H1 (cell line): ENCODE measurements around the gene NOP16. TPM values are rescaled to one million over a fixed set of nuclear protein-coding genes. Genes with fewer than 3 reads are reported as not detected.

Source experiments
- CTCF ChIA-PET: fragments of 300-600 bp; sonication (Branson Sonifier 250); formaldehyde crosslinking; loops from one replicate; lab custom pipeline; 2021; ENCODE audit not compliant: partially characterized antibody; lab: Charles Lee
- POLR2A ChIA-PET: fragments of 300-600 bp; sonication (Branson Sonifier 250); formaldehyde crosslinking; loops from one replicate; lab custom pipeline; 2021; ENCODE audit warnings: inconsistent platforms; ENCODE audit not compliant: partially characterized antibody; lab: Charles Lee
- DNase-seq, 2 experiments: peaks; one replicate each; pipeline versions ENCODE4 v3.0.0 to v3.0.0-alpha.2; 2010 to 2022; ENCODE audit warnings: low spot score in 2 of 2, low read depth in 1 of 2, mixed read lengths in 1 of 2
- FAIRE-seq: peaks from 2 replicates; lab custom pipeline; 2011; peaks lifted over from hg19 to GRCh38; lab: Jason Lieb, UNC
- H2AFZ ChIP-seq: 2 replicates; pipeline ENCODE4 v1.8.1; 2012; ENCODE audit warnings: low read length, inconsistent platforms
- H2AK5ac ChIP-seq: 2 replicates; pipeline ENCODE4 v1.6.1; 2013; ENCODE audit warnings: low read depth, low read length
- H2BK120ac ChIP-seq: replicated peaks from 2 replicates; pipeline ENCODE3; 2013; ENCODE audit warnings: low read depth, low read length, inconsistent platforms
- H2BK12ac ChIP-seq: 2 replicates; pipeline ENCODE4 v1.6.1; 2013; ENCODE audit warnings: low read depth, low read length
- H2BK15ac ChIP-seq: 2 replicates; pipeline ENCODE4 v1.6.1; 2013; ENCODE audit warnings: low read length
- H2BK20ac ChIP-seq: 2 replicates; pipeline ENCODE4 v1.6.1; 2013; ENCODE audit warnings: low read length
- H2BK5ac ChIP-seq: 2 replicates; pipeline ENCODE4 v1.6.1; 2013; ENCODE audit warnings: low read depth, low read length
- H3K14ac ChIP-seq: 2 replicates; pipeline ENCODE4 v1.6.1; 2013; ENCODE audit warnings: inconsistent platforms; ENCODE audit not compliant: insufficient read length
- H3K18ac ChIP-seq: 2 replicates; pipeline ENCODE4 v1.6.1; 2013; ENCODE audit warnings: low read length; ENCODE audit errors: extremely low read depth
- H3K23ac ChIP-seq: 2 replicates; pipeline ENCODE4 v1.6.1; 2013; ENCODE audit warnings: inconsistent platforms; ENCODE audit not compliant: insufficient read length
- H3K23me2 ChIP-seq: 2 replicates; pipeline ENCODE4 v1.6.1; 2013; ENCODE audit warnings: low read depth, low read length
- H3K27ac ChIP-seq: 2 replicates; pipeline ENCODE4 v1.6.1; 2011; ENCODE audit warnings: low read depth, low read length, inconsistent platforms
- H3K27me3 ChIP-seq, 4 experiments: replicated peaks in 1 of 4; 1 replicate in 1 of 4; 2 replicates in 3 of 4; pipeline versions ENCODE4 v1.6.1 to v1.8.1; 2011 to 2013; ENCODE audit warnings: low read length in 3 of 4, mild to moderate bottlenecking in 3 of 4, inconsistent platforms in 2 of 4, mixed read lengths in 2 of 4, moderate library complexity in 1 of 4; ENCODE audit not compliant: control insufficient read depth in 3 of 4, insufficient read depth in 3 of 4; ENCODE audit errors: extremely low read depth in 1 of 4
- H3K36me3 ChIP-seq, 4 experiments: 2 replicates each; pipeline versions ENCODE4 v1.6.1 to v1.8.1; 2011 to 2013; ENCODE audit warnings: mild to moderate bottlenecking in 4 of 4, low read length in 3 of 4, moderate library complexity in 2 of 4, control low read depth in 1 of 4, inconsistent platforms in 1 of 4; ENCODE audit not compliant: insufficient read depth in 4 of 4, control insufficient read depth in 2 of 4
- H3K4ac ChIP-seq: replicated peaks from 2 replicates; pipeline ENCODE3; 2013; ENCODE audit warnings: low read length, low read depth, mixed read lengths, inconsistent platforms; ENCODE audit not compliant: insufficient read length
- H3K4me1 ChIP-seq, 4 experiments: replicated peaks in 1 of 4; 1 replicate in 1 of 4; 2 replicates in 3 of 4; pipeline versions ENCODE4 v1.6.1 to v1.8.1; 2011 to 2013; ENCODE audit warnings: low read length in 3 of 4, inconsistent platforms in 2 of 4, mixed read lengths in 1 of 4; ENCODE audit not compliant: insufficient read depth in 4 of 4, control insufficient read depth in 3 of 4
- H3K4me2 ChIP-seq, 2 experiments: 2 replicates each; pipeline versions ENCODE4 v1.6.1 to v1.8.1; 2011 to 2013; ENCODE audit warnings: low read depth in 2 of 2, low read length in 2 of 2, control low read depth in 1 of 2, inconsistent platforms in 1 of 2, mild to moderate bottlenecking in 1 of 2; ENCODE audit not compliant: insufficient read depth in 1 of 2
- H3K4me3 ChIP-seq, 4 experiments: fragments of 200-600, 300-600 bp in 1 of 4; sonication (generic), shearing (Covaris generic), sonication (Bioruptor Twin) in 1 of 4; 2 replicates each; pipeline versions ENCODE4 v1.5.1 to v1.8.1; 2011 to 2016; ENCODE audit warnings: low read length in 4 of 4, low read depth in 3 of 4, control low read depth in 2 of 4, inconsistent platforms in 2 of 4, mild to moderate bottlenecking in 2 of 4, mixed read lengths in 1 of 4, moderate library complexity in 1 of 4; ENCODE audit not compliant: insufficient read depth in 2 of 4; ENCODE audit errors: extremely low read depth in 1 of 4
- H3K56ac ChIP-seq: replicated peaks from 2 replicates; pipeline ENCODE3; 2013; ENCODE audit warnings: low read depth, mild to moderate bottlenecking, mixed read lengths, low read length, inconsistent platforms; ENCODE audit not compliant: insufficient read length
- H3K79me1 ChIP-seq: 2 replicates; pipeline ENCODE4 v1.6.1; 2013; ENCODE audit warnings: low read depth, low read length, control low read depth
- H3K79me2 ChIP-seq, 2 experiments: 2 replicates each; pipeline versions ENCODE4 v1.6.1 to v1.8.1; 2012 to 2013; ENCODE audit warnings: low read length in 2 of 2, mild to moderate bottlenecking in 2 of 2, inconsistent platforms in 1 of 2; ENCODE audit not compliant: insufficient read depth in 2 of 2, control insufficient read depth in 1 of 2
- H3K9ac ChIP-seq, 4 experiments: replicated peaks in 1 of 4; 1 replicate in 1 of 4; 2 replicates in 3 of 4; pipeline versions ENCODE4 v1.6.1 to v1.8.1; 2011 to 2013; ENCODE audit warnings: low read depth in 3 of 4, low read length in 3 of 4, control low read depth in 2 of 4, mild to moderate bottlenecking in 2 of 4, moderate library complexity in 2 of 4, inconsistent platforms in 1 of 4; ENCODE audit errors: extremely low read depth in 1 of 4
- H3K9me3 ChIP-seq, 2 experiments: 2 replicates each; pipeline versions ENCODE4 v1.6.1 to v1.8.1; 2012 to 2013; ENCODE audit warnings: mild to moderate bottlenecking in 2 of 2, moderate library complexity in 2 of 2, control low read depth in 1 of 2, inconsistent platforms in 1 of 2, low read depth in 1 of 2, low read length in 1 of 2, mixed read lengths in 1 of 2; ENCODE audit not compliant: insufficient read depth in 2 of 2
- H4K20me1 ChIP-seq, 2 experiments: replicated peaks in 1 of 2; 2 replicates each; pipeline versions ENCODE3 to v1.8.1; 2011 to 2013; ENCODE audit warnings: inconsistent platforms in 2 of 2, low read length in 2 of 2, mild to moderate bottlenecking in 1 of 2; ENCODE audit not compliant: insufficient read depth in 2 of 2, control insufficient read depth in 1 of 2
- H4K5ac ChIP-seq: 2 replicates; pipeline ENCODE4 v1.6.1; 2013; ENCODE audit warnings: low read length, low read depth, mixed read lengths, inconsistent platforms; ENCODE audit not compliant: insufficient read length
- H4K8ac ChIP-seq: 2 replicates; pipeline ENCODE4 v1.8.0; 2013; ENCODE audit warnings: mild to moderate bottlenecking, moderate library complexity, low read length, inconsistent platforms; ENCODE audit not compliant: insufficient read depth; ENCODE audit errors: extremely low read depth
- H4K91ac ChIP-seq: replicated peaks from 2 replicates; pipeline ENCODE3; 2013; ENCODE audit warnings: low read length, mixed read lengths, inconsistent platforms; ENCODE audit not compliant: insufficient read length
- CBX8 ChIP-seq: fragments of 300-800, 300-1000 bp; sonication (generic); IDR thresholded peaks from 2 replicates; pipeline ENCODE4 v1.7.1; 2016; ENCODE audit warnings: low read depth, low read length, borderline replicate concordance
- CEBPB ChIP-seq: IDR thresholded peaks from 2 replicates; pipeline ENCODE4 v1.6.1; 2012; ENCODE audit warnings: low read depth, low read length
- CREB1 ChIP-seq: IDR thresholded peaks from 2 replicates; pipeline ENCODE4 v1.6.1; 2012; ENCODE audit warnings: inconsistent platforms
- EGR1 ChIP-seq: IDR thresholded peaks from 2 replicates; pipeline ENCODE4 v1.6.1; 2011; ENCODE audit warnings: low read depth, low read length, borderline replicate concordance
- JUND ChIP-seq: IDR thresholded peaks from 2 replicates; pipeline ENCODE4 v1.6.1; 2011; ENCODE audit warnings: mild to moderate bottlenecking, improper control_type of control experiment, low read length
- MAFK ChIP-seq: IDR thresholded peaks from 2 replicates; pipeline ENCODE4 v1.6.1; 2012; ENCODE audit warnings: low read depth, mild to moderate bottlenecking, improper control_type of control experiment, low read length
- NRF1 ChIP-seq: IDR thresholded peaks from 2 replicates; pipeline ENCODE4 v1.6.1; 2011; ENCODE audit warnings: mild to moderate bottlenecking, low read depth, low read length, improper control_type of control experiment
- PHF8 ChIP-seq: fragments of 200-600 bp; sonication (generic); conservative IDR thresholded peaks from 2 replicates; pipeline ENCODE4 v1.7.1; 2012; ENCODE audit warnings: low read depth, mild to moderate bottlenecking, inconsistent platforms, low read length, moderate library complexity
- SRF ChIP-seq: IDR thresholded peaks from 2 replicates; pipeline ENCODE4 v1.6.1; 2011; ENCODE audit warnings: mild to moderate bottlenecking, low read depth, low read length, moderate library complexity
- TAF7 ChIP-seq: optimal IDR thresholded peaks from 2 replicates; pipeline ENCODE3; 2011; ENCODE audit warnings: low read depth, mild to moderate bottlenecking, inconsistent platforms, low read length, moderate library complexity, borderline replicate concordance
- TCF12 ChIP-seq: IDR thresholded peaks from 2 replicates; pipeline ENCODE4 v1.6.1; 2011; ENCODE audit warnings: low read depth, mild to moderate bottlenecking, low read length
- USF2 ChIP-seq: IDR thresholded peaks from 2 replicates; pipeline ENCODE4 v1.6.1; 2011; ENCODE audit warnings: low read length, improper control_type of control experiment
- WGBS, 2 experiments: shearing (Covaris generic) in 1 of 2; methylation state at CpG; one replicate each; pipeline versions ENCODE4 v1.1.6 to v1.1.7; 2013 to 2015; ENCODE audit warnings: low lambda C conversion rate in 2 of 2, mixed read lengths in 2 of 2, inconsistent platforms in 1 of 2, low coverage in 1 of 2, missing lambda C conversion rate in 1 of 2; ENCODE audit not compliant: insufficient replicate concordance in 2 of 2, insufficient coverage in 1 of 2, insufficient read length in 1 of 2; ENCODE audit errors: extremely low coverage in 1 of 2, missing lambda C conversion rate in 1 of 2; 5-methylcytosine and 5-hydroxymethylcytosine counted together
- polyA plus RNA-seq, 7 experiments: library from polyadenylated mRNA; depleted of rRNA in 3 of 7; stranded (reverse) in 5 of 7; unstranded in 2 of 7; fragments of >200 nt in 5 of 7; fragments of 200-250 nt in 2 of 7; gene quantifications; 1 replicate in 5 of 7; 2 replicates in 1 of 7; 4 replicates in 1 of 7; pipeline versions ENCODE4 v1.2.1 to v1.2.3, GENCODE V29; 2011 to 2013; ENCODE audit warnings: missing spikeins in 2 of 7, mixed read lengths in 2 of 7
- total RNA-seq: library from RNA; stranded (reverse); fragmentation: NEBNext Ultra II Directional; extraction: Animal tissue kit (Norgen Biotek cat#: 25700); gene quantifications from 2 replicates; pipeline ENCODE4 v1.2.1, GENCODE V29; 2021

NOP16 gene
- total and polyA plus RNA-seq, 2 of the 8 experiments (the other 6 are each of a cell fraction or from before 2014, with no cell fraction given), result 46.9 to 65.2 TPM

GRCh38 chr5:176369934-176370711 is 18.3 kb downstream of the NOP16 start:
- Histone ChIP-seq H2BK15ac (no peak overlapping the region), H3K4ac (no peak overlapping the region), H3K79me1 (no peaks in the 10 kb centered on the region), H3K36me3 (peaks cover 0 to 6% (median 3%) of the 10 kb centered on the region in 4 experiments; a peak in 3 of 8 replicates), H3K4me3 (no peak overlapping the region), H4K20me1 (peaks cover 0 to 3% of the 10 kb centered on the region in 2 experiments), H3K4me1 (peaks cover 0 to 5% (median 1%) of the 10 kb centered on the region in 4 experiments; a peak in 2 of 7 replicates), H3K79me2 (no peaks in the 10 kb centered on the region), H3K27ac (no peak overlapping the region), H3K9me3 (no peaks in the 10 kb centered on the region), H3K56ac (no peak overlapping the region), H3K27me3 (peaks cover under 1 to 20% (median 16%) of the 10 kb centered on the region in 4 experiments), H2BK120ac (no peak overlapping the region), H3K14ac (no peak overlapping the region), H2BK5ac (no peak overlapping the region), H3K18ac (no peak overlapping the region), H3K23me2 (peaks cover 14% of the 10 kb centered on the region), H4K5ac (no peak overlapping the region), H2AK5ac (no peak overlapping the region), H2AFZ (no peak overlapping the region), H4K8ac (no peak overlapping the region), H2BK20ac (no peak overlapping the region), H4K91ac (no peak overlapping the region), H2BK12ac (no peak overlapping the region), H3K9ac (no peak overlapping the region), H3K4me2 (no peak overlapping the region), H3K23ac (no peak overlapping the region)
- WGBS, 2 experiments, result 86% methylated on average over 7 of the region's 8 CpGs; no CpG with 5 or more reads in 1 of the 2 experiments
- FAIRE-seq (no peak), DNase-seq (no peak)
- ChIA-PET CTCF (interaction anchor here (0.7 kb wide), 1 partner anchor 15 kb away, joined by 3 read pairs; no protein-coding TSS in a partner anchor), POLR2A (interaction anchor here (5.0 to 10.1 kb wide), 2 partner anchors 9 to 15 kb away, joined by 15 to 93 read pairs; partner anchors contain the start of genes HIGD2A, KIAA1191 and NOP16)
- TF ChIP-seq JUND (no peak), PHF8 (no peak), USF2 (no peak), MAFK (no peak), TAF7 (no peak), NRF1 (no peak), SRF (no peak), CEBPB (no peak), EGR1 (no peak), CBX8 (no peak), TCF12 (no peak), CREB1 (no peak)
